HG03095 (cell line): Measurements from ENCODE around the gene ARAP3.

ENCODE experiments used
- ATAC-seq: cut with Tn5 transposase; IDR thresholded peaks from one replicate; pipeline ENCODE4 v1.9.1; 2021; ENCODE audit warnings: moderate library complexity; ENCODE audit not compliant: unreplicated experiment

ARAP3 gene

GRCh38 chr5:141641634-141642267 is 40.3 kb downstream of the ARAP3 start:
- peak; percentile 43 for ATAC-seq

- ATAC-seq: no peak
These were observed 41.3 kb downstream of the ARAP3 start for GRCh38 chr5:141640698-141641097.

GRCh38 chr5:141640051-141640415 is 42.0 kb downstream of the ARAP3 start:
- no peak for ATAC-seq

- ATAC-seq: no peak
These were observed 42.5 kb downstream of the ARAP3 start for GRCh38 chr5:141639357-141640050.

GRCh38 chr5:141638771-141639170 is 43.3 kb downstream of the ARAP3 start:
- ATAC-seq: no peak

GRCh38 chr5:141637767-141638419 is 44.1 kb downstream of the ARAP3 start:
- no peak for ATAC-seq

- peak; percentile 21 for ATAC-seq
These were observed 44.8 kb downstream of the ARAP3 start for GRCh38 chr5:141637123-141637766.

- ATAC-seq: peak; percentile 75
These were observed 45.5 kb downstream of the ARAP3 start, which contains the start of the genes HDAC3 and RELL2 for GRCh38 chr5:141636413-141637122. HDAC3 (minus strand) TSS chr5:141636849; CDS start chr5:141636790, 59 bp downstream. RELL2 (plus strand) TSS chr5:141636997; CDS start chr5:141638226, 1,229 bp downstream.

- no peak for ATAC-seq
These were observed 46.0 kb downstream of the ARAP3 start for GRCh38 chr5:141636106-141636412.

- no peak for ATAC-seq
These were observed 46.4 kb downstream of the ARAP3 start for GRCh38 chr5:141635646-141636045.

GRCh38 chr5:141634720-141635119 is 47.3 kb downstream of the ARAP3 start:
- no peak for ATAC-seq

- peak; percentile 66 for ATAC-seq
These were observed 48.0 kb downstream of the ARAP3 start for GRCh38 chr5:141633871-141634561.

- no peak for ATAC-seq
These were observed 49.4 kb downstream of the ARAP3 start for GRCh38 chr5:141632650-141633049.

- no peak for ATAC-seq
These were observed 51.4 kb downstream of the ARAP3 start for GRCh38 chr5:141630570-141631140.

GRCh38 chr5:141628175-141628788 is 53.7 kb downstream of the ARAP3 start:
- no peak for ATAC-seq

GRCh38 chr5:141623611-141624010 is 58.4 kb downstream of the ARAP3 start:
- no peak for ATAC-seq

GRCh38 chr5:141623186-141623585 is 58.8 kb downstream of the ARAP3 start:
- peak; percentile 44 for ATAC-seq

GRCh38 chr5:141618804-141619554 is 63.1 kb downstream of the ARAP3 start, which contains the start of gene DIAPH1:
DIAPH1 (minus strand) TSS chr5:141619000; CDS start chr5:141618914, 86 bp downstream.
- ATAC-seq: peak; percentile 78
